Gastrocnemius medialis (tissue), 4 donors: ENCODE results near the gene NPEPL1. TPM values are rescaled to one million over a fixed set of nuclear protein-coding genes. Genes with fewer than 3 reads are reported as not detected.

Source experiments
- ATAC-seq, 2 donors: fragments of 150-250 bp; one replicate each; pipeline ENCODE4 v1.9.1; 2016
- DNase-seq, 2 donors: peaks; one replicate each; pipeline ENCODE4 v3.0.0-alpha.2; 2019
- H3K27ac ChIP-seq, 4 donors: fragments of 200-600 bp; sonication (generic); 1 replicate in 1 of 4; 2 replicates in 3 of 4; pipeline ENCODE4 v1.5.1; 2016 to 2018; ENCODE audit warnings: mild to moderate bottlenecking in 2 of 4, moderate library complexity in 1 of 4
- H3K27me3 ChIP-seq, 3 donors: fragments of 200-600 bp; sonication (generic) in 2 of 3; 1 replicate in 1 of 3; 2 replicates in 2 of 3; pipeline versions ENCODE4 v1.5.1 to v1.6.0; 2016 to 2019; ENCODE audit warnings: mild to moderate bottlenecking in 1 of 3, moderate library complexity in 1 of 3
- H3K36me3 ChIP-seq, 2 donors: fragments of 200-600 bp; sonication (generic) in 1 of 2; one replicate each; pipeline ENCODE4 v1.5.1; 2017 to 2018
- H3K4me1 ChIP-seq, 2 donors: fragments of 200-600 bp; sonication (generic) in 1 of 2; one replicate each; pipeline ENCODE4 v1.5.1; 2016 to 2017; ENCODE audit warnings: mild to moderate bottlenecking in 2 of 2
- H3K4me3 ChIP-seq, 4 donors: fragments of 200-600 bp; sonication (generic) in 3 of 4; 1 replicate in 1 of 4; 2 replicates in 3 of 4; pipeline ENCODE4 v1.5.1; 2016 to 2019; ENCODE audit warnings: mild to moderate bottlenecking in 2 of 4
- H3K9me3 ChIP-seq, 3 donors: fragments of 200-600 bp; sonication (generic) in 2 of 3; 1 replicate in 1 of 3; 2 replicates in 2 of 3; pipeline ENCODE4 v1.5.1; 2016 to 2019
- POLR2A ChIP-seq, 2 donors: fragments of 450-650 bp; IDR thresholded peaks; one replicate each; pipeline ENCODE4 v1.6.1; 2017; ENCODE audit warnings: antibody characterized with exemption in 2 of 2, mild to moderate bottlenecking in 2 of 2, moderate library complexity in 2 of 2
- in situ Hi-C, 4 donors: fragments of 200-750 bp; cut with MboI; loops; one replicate each; pipeline versions ENCODE4 v1.15.0 to v1.8.0; 2017; ENCODE audit warnings: low sequenced_read_pairs in 4 of 4
- intact Hi-C: fragments of 100-400 bp; cut with DNase I; formaldehyde crosslinking; loops from one replicate; pipeline ENCODE4 v1.15.1; 2023; ENCODE audit warnings: low total_unique reads
- total RNA-seq, 4 donors: library from RNA; depleted of rRNA; stranded (reverse); fragments of >200 nt; gene quantifications; one replicate each; pipeline versions ENCODE4 v1.1.0 to v1.2.3, GENCODE V29; 2016
- TF ChIP-seq, protein P1 (sequence below), 5 experiments: fragments of 450-650 bp in 3 of 5; fragments of 200-600 bp in 2 of 5; sonication (generic) in 2 of 5; IDR thresholded peaks in 4 of 5; conservative IDR thresholded peaks in 1 of 5; 1 replicate in 4 of 5; 2 replicates in 1 of 5; pipeline ENCODE4 v1.5.1; 2016 to 2019; ENCODE audit warnings: antibody characterized with exemption in 5 of 5, mild to moderate bottlenecking in 3 of 5, moderate library complexity in 3 of 5

Gene NPEPL1
- total RNA-seq, 4 donors from 2014 or later = 18.1 to 51.5 (median 34.3) TPM

DNA sequence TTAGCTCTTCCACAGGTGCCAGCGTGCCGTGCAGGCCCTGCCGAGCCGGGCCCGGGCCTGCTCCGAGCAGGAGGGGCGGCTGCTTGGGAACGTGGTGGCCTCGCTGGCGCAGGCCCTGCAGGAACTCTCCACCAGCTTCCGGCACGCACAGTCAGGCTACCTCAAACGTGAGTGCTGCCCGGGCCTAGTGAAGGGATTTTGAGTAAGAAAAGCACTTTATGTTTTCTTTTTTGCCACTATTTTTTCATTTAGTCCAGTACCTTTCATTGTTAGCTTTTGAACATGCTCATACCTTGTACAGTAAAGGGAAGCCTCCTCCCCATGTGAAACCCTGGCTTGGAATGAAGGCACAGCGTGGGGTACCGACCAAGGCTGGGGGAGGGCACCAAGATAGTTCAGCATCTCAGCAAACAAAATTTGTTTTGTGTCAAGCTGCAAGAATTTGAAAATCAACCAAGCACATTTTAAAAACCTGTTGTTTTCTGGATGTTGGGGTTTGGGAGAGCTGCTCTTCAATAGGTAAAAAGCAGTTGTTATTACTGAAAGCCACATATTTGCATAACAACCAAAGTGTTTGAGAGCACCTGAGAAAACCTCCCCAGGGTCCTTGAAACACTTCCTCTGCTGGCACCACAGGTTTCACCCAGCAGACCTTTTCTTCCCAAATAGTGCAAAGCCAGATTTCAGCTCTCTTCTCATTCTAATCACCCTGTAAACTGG, 23.2 kb upstream of the NPEPL1 start:
- in situ Hi-C loops = loop anchor here in 1 of 4 donors (25.0 kb wide), 1 partner anchor 1307 kb away; the partner anchor contains the start of gene RAE1
- no peak for DNase-seq
- no peaks in the 10 kb centered on the region for H3K27me3 ChIP-seq

DNA sequence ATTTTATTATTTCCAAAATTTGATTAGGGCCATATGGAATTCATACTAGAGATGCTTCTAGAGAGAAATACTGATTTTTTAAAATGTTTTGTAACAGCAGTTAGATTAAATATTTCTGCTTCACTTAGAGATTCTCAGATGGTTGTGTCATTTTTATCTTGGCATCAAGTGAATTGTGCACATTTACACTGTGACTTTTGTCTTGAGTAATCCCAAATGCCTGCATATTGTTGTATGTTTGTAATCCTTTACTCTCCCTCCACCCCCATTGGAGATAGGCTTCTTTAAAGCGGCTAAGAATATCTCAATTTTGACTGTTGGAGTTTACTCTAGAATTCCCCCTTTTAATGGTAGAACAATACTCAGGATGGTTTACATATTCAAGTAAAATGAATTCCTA, 22.5 kb upstream of the NPEPL1 start:
- DNase-seq (no peak), ATAC-seq (no peak)
- Histone ChIP-seq H3K27ac (no peak overlapping the region), H3K4me1 (peaks cover 0 to 5% of the 10 kb centered on the region in 2 donors), H3K27me3 (no peaks in the 10 kb centered on the region), H3K36me3 (peaks cover 0 to 71% of the 10 kb centered on the region in 2 donors), H3K4me3 (no peak overlapping the region), H3K9me3 (no peaks in the 10 kb centered on the region)
- TF ChIP-seq, protein P1, sequence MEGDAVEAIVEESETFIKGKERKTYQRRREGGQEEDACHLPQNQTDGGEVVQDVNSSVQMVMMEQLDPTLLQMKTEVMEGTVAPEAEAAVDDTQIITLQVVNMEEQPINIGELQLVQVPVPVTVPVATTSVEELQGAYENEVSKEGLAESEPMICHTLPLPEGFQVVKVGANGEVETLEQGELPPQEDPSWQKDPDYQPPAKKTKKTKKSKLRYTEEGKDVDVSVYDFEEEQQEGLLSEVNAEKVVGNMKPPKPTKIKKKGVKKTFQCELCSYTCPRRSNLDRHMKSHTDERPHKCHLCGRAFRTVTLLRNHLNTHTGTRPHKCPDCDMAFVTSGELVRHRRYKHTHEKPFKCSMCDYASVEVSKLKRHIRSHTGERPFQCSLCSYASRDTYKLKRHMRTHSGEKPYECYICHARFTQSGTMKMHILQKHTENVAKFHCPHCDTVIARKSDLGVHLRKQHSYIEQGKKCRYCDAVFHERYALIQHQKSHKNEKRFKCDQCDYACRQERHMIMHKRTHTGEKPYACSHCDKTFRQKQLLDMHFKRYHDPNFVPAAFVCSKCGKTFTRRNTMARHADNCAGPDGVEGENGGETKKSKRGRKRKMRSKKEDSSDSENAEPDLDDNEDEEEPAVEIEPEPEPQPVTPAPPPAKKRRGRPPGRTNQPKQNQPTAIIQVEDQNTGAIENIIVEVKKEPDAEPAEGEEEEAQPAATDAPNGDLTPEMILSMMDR (IDR thresholded peaks at IDR 0.05 in 4 of 5, conservative IDR thresholded peaks at IDR 0.05 in 1 of 5) = no peak
- no peak for TF ChIP-seq POLR2A (IDR thresholded peaks at IDR 0.05)
- intact Hi-C loops (no loop called here), in situ Hi-C loops (loop anchor here in 1 of 4 donors (25.0 kb wide), 1 partner anchor 1308 kb away; the partner anchor contains the start of gene RAE1)

More for the DNA sequence above, 23.2 kb upstream of the NPEPL1 start:
- peaks cover 0 to 64% of the 10 kb centered on the region in 2 donors for H3K36me3 ChIP-seq
- no peak overlapping the region for H3K27ac ChIP-seq
- ATAC-seq = no peak
- no peak overlapping the region for H3K4me3 ChIP-seq
- peaks cover 0 to 9% of the 10 kb centered on the region in 2 donors for H3K4me1 ChIP-seq
- no peak for TF ChIP-seq POLR2A (IDR thresholded peaks at IDR 0.05)
- TF ChIP-seq, protein P1 (IDR thresholded peaks at IDR 0.05 in 4 of 5, conservative IDR thresholded peaks at IDR 0.05 in 1 of 5) = no peak
- no peaks in the 10 kb centered on the region for H3K9me3 ChIP-seq
- intact Hi-C loops = no loop called here

DNA sequence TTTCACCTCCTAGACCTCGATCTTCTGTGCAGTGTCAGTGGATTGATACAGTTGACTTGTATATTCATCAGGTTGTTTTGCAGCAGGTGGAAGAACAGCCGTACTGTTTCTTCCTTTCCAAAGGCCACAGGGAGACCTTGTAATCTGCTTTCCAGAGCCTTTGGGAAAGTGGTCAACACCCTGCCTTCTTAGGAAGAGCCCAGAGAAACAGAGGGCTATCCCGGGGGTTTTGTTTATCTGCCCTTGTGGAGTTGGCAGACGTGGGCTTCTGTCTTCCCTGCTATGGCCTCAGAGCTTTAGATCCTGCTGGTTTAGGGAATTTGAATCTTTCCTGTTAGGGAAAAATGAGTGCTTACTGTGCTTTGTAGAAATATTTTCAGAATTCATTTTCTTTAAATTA, 21.9 kb upstream of the NPEPL1 start:
- no peaks in the 10 kb centered on the region for H3K9me3 ChIP-seq
- in situ Hi-C loops (loop anchor here in 1 of 4 donors (25.0 kb wide), 1 partner anchor 1308 kb away; the partner anchor contains the start of gene RAE1), intact Hi-C loops (no loop called here)
- no peak for TF ChIP-seq POLR2A (IDR thresholded peaks at IDR 0.05)
- TF ChIP-seq, protein P1 (IDR thresholded peaks at IDR 0.05 in 4 of 5, conservative IDR thresholded peaks at IDR 0.05 in 1 of 5) = no peak
- no peak for DNase-seq
- peaks cover 0 to 76% of the 10 kb centered on the region in 2 donors for H3K36me3 ChIP-seq
- no peaks in the 10 kb centered on the region for H3K27me3 ChIP-seq
- ATAC-seq = no peak
- H3K4me1 ChIP-seq = no peaks in the 10 kb centered on the region
- no peak overlapping the region for H3K27ac ChIP-seq
- no peak overlapping the region for H3K4me3 ChIP-seq

DNA sequence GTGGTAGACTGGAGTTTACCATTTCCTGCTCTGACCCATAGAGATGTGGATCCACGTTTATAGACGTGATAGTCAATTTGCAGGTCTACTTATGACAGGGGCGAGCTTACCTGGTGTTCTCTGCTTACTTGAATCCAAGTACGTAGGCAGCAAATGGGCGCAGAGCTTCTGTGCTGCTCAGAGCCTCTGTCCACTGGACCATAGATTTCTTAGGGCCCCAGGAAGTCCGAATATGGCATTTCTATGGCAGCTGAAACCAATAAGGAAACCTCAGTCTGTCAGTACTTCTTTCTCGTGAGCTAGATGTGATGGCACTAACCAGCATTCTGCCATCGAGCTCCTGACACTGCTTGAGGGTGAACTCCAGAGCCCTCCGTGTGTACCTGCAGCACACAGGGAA, 19.5 kb upstream of the NPEPL1 start:
- intact Hi-C loops = no loop called here
- no peak for DNase-seq
- in situ Hi-C loops = loop anchor here in 1 of 4 donors (25.0 kb wide), 1 partner anchor 1311 kb away; the partner anchor contains the start of gene RAE1
- Histone ChIP-seq H3K4me3 (no peak overlapping the region), H3K9me3 (no peaks in the 10 kb centered on the region), H3K27me3 (no peaks in the 10 kb centered on the region), H3K36me3 (peaks cover 0 to 81% of the 10 kb centered on the region in 2 donors), H3K27ac (no peak overlapping the region), H3K4me1 (no peaks in the 10 kb centered on the region)
- TF ChIP-seq, protein P1 (IDR thresholded peaks at IDR 0.05 in 4 of 5, conservative IDR thresholded peaks at IDR 0.05 in 1 of 5) = no peak
- no peak for TF ChIP-seq POLR2A (IDR thresholded peaks at IDR 0.05)
- ATAC-seq = no peak
